HepG2 (cell line): ENCODE data around the gene IL22. TPM values are rescaled to one million over a fixed set of nuclear protein-coding genes. Genes with fewer than 3 reads are reported as not detected.
"Not testable (repeated sequence)": the region's sequence is repeated elsewhere in the genome, so short reads cannot be mapped to it uniquely, and the experiment has no call there.

ENCODE experiments used
- ATAC-seq: fragments of 200-7000 bp; cut with Tn5 transposase; 3 replicates; pipeline ENCODE4 v1.9.1; 2020; ENCODE audit warnings: mild to moderate bottlenecking, moderate library complexity
- BruUV-seq: library from RNA; stranded (reverse); fragments of 400-500 nt; replicated peaks from 2 replicates; lab custom pipeline; 2021; lab: Mats Ljungman, UMichigan
- CTCF ChIA-PET: fragments of 300-600 bp; formaldehyde crosslinking; extraction: SDS; loops from one replicate; lab custom pipeline; 2021; ENCODE audit warnings: low total read pairs, inconsistent platforms, low intra/inter-chr PET ratio; lab: Yijun Ruan, JAX
- POLR2A ChIA-PET: fragments of 350-600 bp; sonication (Branson Sonifier 250); formaldehyde crosslinking; loops from one replicate; lab custom pipeline; 2020; ENCODE audit warnings: antibody characterized with exemption, inconsistent platforms; lab: Yijun Ruan, JAX
- DNase-seq: peaks from one replicate; pipeline ENCODE4 v3.0.0-alpha.2; 2015; ENCODE audit warnings: low spot score
- FAIRE-seq: peaks from 3 replicates; lab custom pipeline; 2011; peaks lifted over from hg19 to GRCh38; lab: Jason Lieb, UNC
- H2AFZ ChIP-seq: one replicate; pipeline ENCODE4 v1.6.1; 2011; ENCODE audit warnings: low read length, inconsistent platforms
- H3K27ac ChIP-seq: fragments of 300-600 bp; 3 replicates; pipeline ENCODE4 v1.8.0; 2011; ENCODE audit warnings: mixed run types, mild to moderate bottlenecking, mixed read lengths, low read length, inconsistent platforms; ENCODE audit not compliant: insufficient read depth; ENCODE audit errors: extremely low read length
- H3K27me3 ChIP-seq, 2 experiments: fragments of 200-600 bp in 1 of 2; 2 replicates in 1 of 2; 3 replicates in 1 of 2; pipeline versions ENCODE4 v1.6.0 to v1.8.0; 2011; ENCODE audit warnings: low read length in 2 of 2, mild to moderate bottlenecking in 2 of 2, moderate library complexity in 2 of 2, inconsistent platforms in 1 of 2; ENCODE audit not compliant: insufficient read depth in 2 of 2, control insufficient read depth in 1 of 2
- H3K36me3 ChIP-seq, 2 experiments: fragments of 200-600 bp in 1 of 2; replicated peaks in 1 of 2; 2 replicates in 1 of 2; 3 replicates in 1 of 2; pipeline versions ENCODE4 v1.5.1 to v1.8.0; 2011; ENCODE audit warnings: low read length in 2 of 2, inconsistent platforms in 1 of 2; ENCODE audit not compliant: insufficient read depth in 2 of 2, control insufficient read depth in 1 of 2
- H3K4me1 ChIP-seq: 2 replicates; pipeline ENCODE4 v1.5.1; 2012; ENCODE audit warnings: low read length, inconsistent platforms; ENCODE audit not compliant: insufficient read depth
- H3K4me2 ChIP-seq: 2 replicates; pipeline ENCODE4 v1.6.0; 2011; ENCODE audit warnings: low read depth, low read length, inconsistent platforms
- H3K4me3 ChIP-seq, 3 experiments: fragments of 200-600 bp in 1 of 3; sonication (generic), shearing (Covaris generic) in 1 of 3; replicated peaks in 1 of 3; 2 replicates each; pipeline ENCODE4 v1.5.1; 2011 to 2016; ENCODE audit warnings: low read length in 3 of 3, inconsistent platforms in 2 of 3, low read depth in 2 of 3, mild to moderate bottlenecking in 2 of 3, control low read depth in 1 of 3, mixed read lengths in 1 of 3; ENCODE audit not compliant: insufficient read depth in 1 of 3
- H3K79me2 ChIP-seq: one replicate; pipeline ENCODE4 v1.6.1; 2011; ENCODE audit warnings: low read length, inconsistent platforms; ENCODE audit not compliant: insufficient read depth
- H3K9ac ChIP-seq: 2 replicates; pipeline ENCODE4 v1.6.0; 2011; ENCODE audit warnings: mild to moderate bottlenecking, low read depth, low read length, inconsistent platforms; ENCODE audit not compliant: insufficient read depth
- H3K9me3 ChIP-seq: 2 replicates; pipeline ENCODE4 v1.5.1; 2012; ENCODE audit warnings: mild to moderate bottlenecking, low read length
- H4K20me1 ChIP-seq: 2 replicates; pipeline ENCODE4 v1.6.0; 2011; ENCODE audit warnings: inconsistent platforms, mild to moderate bottlenecking, low read length, moderate library complexity; ENCODE audit not compliant: insufficient read depth
- ZNF431 ChIP-seq: sonication (generic); formaldehyde crosslinking; IDR thresholded peaks from 2 replicates; pipeline ENCODE4 v1.9.0; 2022; ENCODE audit warnings: missing genetic modification reagents, low read depth, mild to moderate bottlenecking, borderline replicate concordance
- WGBS: methylation state at CpG from one replicate; pipeline ENCODE4 v1.1.6; 2017; ENCODE audit warnings: low lambda C conversion rate; 5-methylcytosine and 5-hydroxymethylcytosine counted together
- in situ Hi-C: cut with HindIII; loops from 2 replicates; pipeline ENCODE4 v1.10.0; 2017; ENCODE audit warnings: low pct_unique_long_range_greater_than_20kb; ENCODE audit not compliant: extremely low pct_ligation_motif_present
- intact Hi-C: fragments of 100-400 bp; cut with micrococcal nuclease; formaldehyde crosslinking; loops from one replicate; pipeline ENCODE4 v1.10.0; 2022; ENCODE audit not compliant: unreplicated experiment
- polyA plus RNA-seq, 8 experiments: library from polyadenylated mRNA; depleted of rRNA in 3 of 8; stranded (reverse) in 7 of 8; unstranded in 1 of 8; fragments of >200 nt; fragmentation: Illumina TruSeq in 4 of 8; extraction: Trizol in 4 of 8; gene quantifications; 2 replicates each; pipeline versions ENCODE4 v1.2.1 to v1.2.3, GENCODE V29; 2011 to 2016; ENCODE audit warnings: low read depth in 4 of 8, missing spikeins in 1 of 8, mixed read lengths in 1 of 8; ENCODE audit not compliant: insufficient read depth in 1 of 8
- total RNA-seq, 5 experiments: library from RNA; depleted of rRNA; stranded (reverse); fragments of >200 nt; fragmentation: Illumina TruSeq; extraction: Trizol; gene quantifications; 2 replicates each; pipeline ENCODE4 v1.2.3, GENCODE V29; 2016; ENCODE audit warnings: low read depth in 1 of 5

IL22 gene
- total and polyA plus RNA-seq, 2 of the 13 experiments (the other 11 are each of a cell fraction or from before 2014, with no cell fraction given) = not detected

DNA sequence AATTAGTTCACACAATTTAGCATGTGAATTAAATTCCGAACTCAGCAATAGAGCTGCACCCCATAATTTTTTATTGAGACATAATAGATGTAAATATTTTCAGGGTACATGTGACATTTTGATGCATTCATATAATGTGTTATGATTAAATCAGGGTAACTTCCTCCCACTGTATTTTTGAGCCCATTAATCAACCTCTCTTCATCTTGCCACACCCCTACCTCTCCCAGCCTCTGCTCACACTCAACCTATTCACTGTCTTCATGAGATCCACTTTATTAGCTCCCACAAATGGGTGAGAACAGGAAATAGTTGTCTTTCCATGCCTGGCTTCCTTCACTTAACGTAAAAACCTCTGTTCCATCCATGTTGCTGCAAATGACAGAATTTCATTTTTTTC is 42.5 kb downstream of the IL22 start:
- Histone ChIP-seq H4K20me1 (no peaks in the 10 kb centered on the region), H3K27me3 (no peaks in the 10 kb centered on the region), H3K4me2 (no peak overlapping the region), H3K79me2 (no peaks in the 10 kb centered on the region), H3K36me3 (no peaks in the 10 kb centered on the region), H3K9me3 (no peaks in the 10 kb centered on the region), H2AFZ (no peak overlapping the region), H3K27ac (no peak overlapping the region), H3K4me3 (no peak overlapping the region), H3K9ac (no peak overlapping the region), H3K4me1 (no peaks in the 10 kb centered on the region)
- no peak for ATAC-seq
- no peak for TF ChIP-seq ZNF431 (CRISPR knock-in tag)
- WGBS = 2% methylated on average over 2 of the region's 2 CpGs
- in situ Hi-C loops (no loop called here), intact Hi-C loops (no loop called here)
- FAIRE-seq = no peak
- BruUV-seq = no TSS peak
- DNase-seq = no peak
- ChIA-PET CTCF (no interaction called here), POLR2A (no interaction called here)

DNA sequence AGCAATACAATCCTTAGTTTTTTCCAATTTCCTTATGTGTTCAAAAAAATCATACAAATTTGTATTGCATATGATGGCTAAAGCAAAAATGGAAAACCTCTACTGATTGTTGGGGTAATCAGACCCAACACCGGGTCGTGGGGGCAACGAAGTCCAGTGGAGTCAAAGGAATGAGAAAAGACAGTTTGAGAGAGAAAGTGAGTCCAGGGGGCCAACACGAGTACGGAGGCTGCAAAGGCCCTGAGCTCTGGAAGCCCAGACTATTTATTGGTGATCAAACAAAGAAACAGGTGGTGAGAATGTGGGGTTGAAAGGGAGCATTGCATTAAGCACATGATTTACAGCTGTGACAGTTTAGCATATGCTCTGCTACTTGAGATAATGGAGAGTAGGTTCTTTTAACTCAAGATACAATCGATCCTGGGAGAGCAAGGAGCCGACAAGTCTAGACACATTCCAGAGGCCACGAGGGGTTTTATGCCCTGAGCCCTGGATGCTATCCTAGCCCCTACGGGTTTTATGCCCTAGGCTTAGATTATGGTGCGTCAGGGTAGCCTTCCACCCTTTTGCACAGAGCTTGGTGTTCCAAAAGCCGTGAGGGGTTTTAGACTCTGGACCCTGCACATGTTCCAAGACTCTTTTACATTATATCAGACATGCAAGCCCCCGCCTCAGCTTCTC is 44.2 kb downstream of the IL22 start:
- ATAC-seq, POLR2A ChIA-PET, H3K9me3 ChIP-seq, FAIRE-seq, H3K79me2 ChIP-seq, H3K4me2 ChIP-seq, H2AFZ ChIP-seq, in situ Hi-C loops, H3K27ac ChIP-seq, H3K4me3 ChIP-seq, H3K36me3 ChIP-seq, CTCF ChIA-PET, H3K4me1 ChIP-seq, H3K9ac ChIP-seq, DNase-seq, intact Hi-C loops, H3K27me3 ChIP-seq, BruUV-seq, H4K20me1 ChIP-seq: not testable (repeated sequence)
- 17% methylated on average over 8 of the region's 12 CpGs for WGBS
